ENCODE measurements around the gene IL1RN. TPM values are rescaled to one million over a fixed set of nuclear protein-coding genes. Genes with fewer than 3 reads are reported as not detected.

The IL1RN gene
- total RNA-seq, 1 donor from 2014 or later: 0.29 TPM

GRCh38 chr2:113127646-113128570, 510 bp downstream of the IL1RN start:
- TF ChIP-seq CTCF (conservative IDR thresholded peaks at IDR 0.05; ENCODE audit: low read depth, low read length): no peak
- H3K4me3 ChIP-seq (ENCODE audit: low read depth, low read length): no peak overlapping the region
- no peak for DNase-seq (ENCODE audit: low read depth)

- no peak overlapping the region for H3K4me3 ChIP-seq (ENCODE audit: low read depth, low read length)
- DNase-seq (ENCODE audit: low read depth): no peak
- TF ChIP-seq CTCF (conservative IDR thresholded peaks at IDR 0.05; ENCODE audit: low read depth, low read length): no peak
Observed at GRCh38 chr2:113129519-113130078, 2.2 kb downstream of the IL1RN start.

DNA sequence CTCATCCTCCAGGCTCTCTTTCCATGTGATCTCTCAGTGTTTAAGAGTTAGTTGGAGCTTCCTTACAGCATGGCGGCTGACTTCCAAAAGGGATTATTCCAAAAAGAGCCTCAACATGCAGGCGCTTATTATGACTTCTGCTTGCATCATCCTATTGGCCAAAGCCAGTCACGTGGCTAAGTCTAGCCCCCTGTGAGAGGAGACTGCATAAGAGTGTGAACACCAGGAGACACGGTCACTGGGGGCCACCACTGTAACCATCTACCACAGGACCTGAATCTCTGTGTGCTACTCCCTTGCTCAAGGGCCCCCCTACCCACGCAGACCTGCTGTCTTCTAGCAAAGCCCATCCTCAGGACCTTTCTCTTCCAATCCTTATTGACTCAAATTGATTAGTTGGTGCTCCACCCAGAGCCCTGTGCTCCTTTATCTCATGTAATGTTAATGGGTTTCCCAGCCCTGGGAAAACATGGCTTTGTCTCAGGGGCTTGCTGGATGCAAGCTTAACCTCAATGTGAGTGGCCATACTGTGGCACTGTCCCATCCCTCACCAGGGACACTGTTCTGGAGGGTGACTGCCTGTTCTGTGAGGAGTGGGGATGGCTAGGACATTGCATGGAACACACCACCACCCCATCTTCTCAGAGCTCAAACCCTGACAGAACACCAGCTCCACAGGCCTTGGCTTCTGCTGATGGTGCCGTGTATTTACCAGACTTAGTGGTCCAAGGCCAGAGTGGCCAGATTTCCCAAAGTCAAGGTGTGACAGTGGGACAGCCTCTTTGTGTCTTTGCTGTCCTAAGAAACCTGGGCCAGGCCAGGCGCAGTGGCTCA, 4.2 kb downstream of the IL1RN start:
- no peak for TF ChIP-seq CTCF (conservative IDR thresholded peaks at IDR 0.05; ENCODE audit: low read depth, low read length)
- DNase-seq (ENCODE audit: low read depth): no peak
- no peak overlapping the region for H3K4me3 ChIP-seq (ENCODE audit: low read depth, low read length)

- no peak for DNase-seq (ENCODE audit: low read depth)
- H3K4me3 ChIP-seq (ENCODE audit: low read depth, low read length): no peak overlapping the region
- TF ChIP-seq CTCF (conservative IDR thresholded peaks at IDR 0.05; ENCODE audit: low read depth, low read length): no peak
Observed at GRCh38 chr2:113132414-113133021, 5.1 kb downstream of the IL1RN start.

DNA sequence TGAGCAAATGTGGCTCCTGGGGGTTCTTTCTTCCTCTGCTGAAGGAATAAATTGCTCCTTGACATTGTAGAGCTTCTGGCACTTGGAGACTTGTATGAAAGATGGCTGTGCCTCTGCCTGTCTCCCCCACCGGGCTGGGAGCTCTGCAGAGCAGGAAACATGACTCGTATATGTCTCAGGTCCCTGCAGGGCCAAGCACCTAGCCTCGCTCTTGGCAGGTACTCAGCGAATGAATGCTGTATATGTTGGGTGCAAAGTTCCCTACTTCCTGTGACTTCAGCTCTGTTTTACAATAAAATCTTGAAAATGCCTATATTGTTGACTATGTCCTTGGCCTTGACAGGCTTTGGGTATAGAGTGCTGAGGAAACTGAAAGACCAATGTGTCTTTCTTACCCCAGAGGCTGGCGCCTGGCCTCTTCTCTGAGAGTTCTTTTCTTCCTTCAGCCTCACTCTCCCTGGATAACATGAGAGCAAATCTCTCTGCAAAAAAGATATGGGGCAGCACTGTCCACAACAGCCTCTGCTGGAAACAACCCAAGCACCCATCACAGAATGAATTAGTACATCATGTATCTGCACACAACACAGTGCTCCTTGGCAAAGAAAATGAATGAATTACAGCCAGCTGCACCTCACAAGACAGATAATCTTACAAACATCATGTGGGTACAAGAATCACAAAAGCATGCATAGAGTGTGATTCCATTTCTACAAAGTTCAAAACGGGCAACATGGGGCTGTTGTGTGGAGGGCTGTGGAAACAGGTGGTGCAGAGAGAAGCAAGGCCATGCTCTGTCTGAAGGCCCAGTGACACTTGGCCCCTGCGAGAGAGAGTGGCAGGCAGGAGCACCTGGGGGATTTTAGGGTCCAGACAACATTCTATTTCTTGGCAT, 6.6 kb downstream of the IL1RN start:
- TF ChIP-seq CTCF (conservative IDR thresholded peaks at IDR 0.05; ENCODE audit: low read depth, low read length): no peak
- no peak for DNase-seq (ENCODE audit: low read depth)
- H3K4me3 ChIP-seq (ENCODE audit: low read depth, low read length): no peak overlapping the region

GRCh38 chr2:113134717-113135116, 7.3 kb downstream of the IL1RN start:
- no peak for TF ChIP-seq CTCF (conservative IDR thresholded peaks at IDR 0.05; ENCODE audit: low read depth, low read length)
- no peak for DNase-seq (ENCODE audit: low read depth)
- no peak overlapping the region for H3K4me3 ChIP-seq (ENCODE audit: low read depth, low read length)

Measured in epithelial cell of proximal tubule (primary cell).